Endothelial cell of coronary artery (primary cell): Measurements from ENCODE around the gene CEP192. TPM values are rescaled to one million over a fixed set of nuclear protein-coding genes. Genes with fewer than 3 reads are reported as not detected.

Experiments used
- total RNA-seq: library from RNA; depleted of rRNA; stranded (reverse); fragments of >200 nt; gene quantifications from 2 replicates; pipeline ENCODE4 v1.2.3, GENCODE V29; 2014

The CEP192 gene
- total RNA-seq: 24.7 and 29.7 TPM in 2 replicates

GRCh38 chr18:12990967-12991820 lies at the start of gene CEP192:
CEP192 (plus strand) TSS chr18:12991362; CDS start chr18:12999425, 8,063 bp downstream.

DNA sequence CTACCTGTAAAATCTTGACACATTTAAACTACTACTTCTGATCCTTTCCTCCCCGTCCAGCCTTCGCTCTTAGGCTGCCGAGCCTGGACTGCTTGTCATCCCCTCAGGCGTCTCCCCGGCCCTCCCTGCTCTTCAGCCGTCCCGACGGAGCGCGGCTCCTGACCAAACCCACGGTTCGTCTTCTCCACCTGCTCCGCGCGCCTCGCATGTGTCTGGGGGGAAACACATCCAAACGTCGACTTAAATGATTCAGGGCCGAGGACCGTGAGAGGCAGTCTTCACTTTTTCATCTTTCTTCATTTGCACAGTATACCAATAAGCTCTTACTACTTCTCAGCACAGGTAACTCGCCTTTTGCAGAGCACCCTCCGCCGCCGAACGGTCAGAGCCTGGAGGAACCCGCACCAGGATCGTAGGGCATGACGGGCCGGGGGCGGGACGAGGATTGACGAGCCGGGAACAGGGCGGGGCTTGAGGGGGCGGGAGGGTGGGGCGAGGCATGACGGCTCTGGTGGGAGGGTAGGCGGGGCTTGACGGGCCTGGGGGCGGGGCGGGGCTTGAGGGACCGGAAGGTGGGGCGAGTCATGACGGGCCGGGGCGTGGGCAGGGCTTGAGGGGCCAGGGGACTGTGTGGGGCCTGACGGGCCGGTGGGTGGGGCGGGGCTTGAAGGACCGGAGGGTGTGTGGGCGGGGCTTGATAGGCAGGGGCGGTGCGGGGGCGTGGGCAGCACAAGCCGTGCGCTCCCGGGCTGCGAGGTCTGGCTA lies 43.7 kb upstream of the CEP192 start, which contains the start of gene SEH1L:
Gene SEH1L, plus strand, starts transcription at position 727 of the 765 bp plus-strand sequence. CDS start 111 bp downstream, outside the sequence.

Other genes starting within 250 kb of the CEP192 start
- gene PTPN2, start 107.1 kb upstream of the CEP192 start, total RNA-seq: 18.4 and 21.1 TPM in 2 replicates
- gene SEH1L, start 43.4 kb upstream of the CEP192 start, total RNA-seq: 36.5 and 38.7 TPM in 2 replicates
- 0.99 and 2.0 TPM in 2 replicates for gene LDLRAD4, start 227.4 kb downstream of the CEP192 start, total RNA-seq